B cell (primary cell): ENCODE measurements around the gene CD44.

Source experiments
- EZH2 ChIP-seq: IDR thresholded peaks from 2 replicates; pipeline ENCODE4 v1.6.1; 2012; ENCODE audit warnings: borderline replicate concordance, low read depth, mild to moderate bottlenecking, moderate library complexity, low read length; ENCODE audit not compliant: insufficient read depth, poor library complexity, severe bottlenecking
- TF ChIP-seq, protein P1 (sequence below): fragments of 200-600 bp; IDR thresholded peaks from one replicate; pipeline ENCODE4 v1.8.0; 2022; ENCODE audit warnings: antibody characterized with exemption, mild to moderate bottlenecking

DNA sequence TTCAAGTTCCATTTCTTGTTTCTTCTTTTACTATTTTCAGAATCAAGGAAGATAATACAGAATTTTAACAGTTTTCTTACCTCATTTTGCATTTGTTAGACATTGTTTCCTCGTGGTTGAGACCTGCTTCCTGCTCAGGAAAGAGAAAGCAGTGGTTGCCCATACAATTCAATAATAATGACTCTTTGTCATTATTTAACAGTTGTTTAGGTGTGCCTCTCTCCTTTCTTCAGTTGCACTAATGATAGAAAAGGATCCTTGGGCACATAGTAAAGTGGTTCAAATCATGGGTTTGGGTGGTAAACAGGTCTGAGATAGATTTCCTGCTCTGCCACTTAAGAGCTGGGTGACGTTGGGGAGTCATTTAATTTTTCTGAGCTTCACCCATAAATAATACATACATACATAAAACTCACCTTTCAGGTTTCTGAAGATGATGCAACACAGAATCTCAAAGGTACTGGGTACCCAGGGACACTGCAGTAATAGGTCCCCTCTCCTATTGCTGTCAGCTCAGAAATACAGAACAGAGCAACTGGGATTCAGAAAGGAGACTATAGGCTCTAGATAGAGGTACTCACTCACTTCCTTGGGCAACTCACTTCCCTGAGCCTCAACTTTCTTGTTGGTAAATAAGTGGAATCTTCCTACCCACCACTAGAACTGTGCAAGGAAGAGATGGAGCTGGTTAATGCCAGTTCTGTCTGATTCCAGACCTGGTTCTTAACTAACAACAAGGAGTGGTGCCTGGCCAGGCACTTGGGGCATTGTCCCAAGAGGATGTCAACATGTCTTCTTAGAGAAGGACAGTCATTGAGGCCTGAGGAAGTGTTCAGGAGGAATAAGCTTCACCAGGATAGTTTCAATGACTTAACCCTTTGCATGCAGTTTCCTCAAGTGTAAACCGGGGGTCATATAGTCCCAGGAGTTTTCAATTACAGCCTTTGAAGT, 34.9 kb downstream of the CD44 start:
- TF ChIP-seq, protein P1, sequence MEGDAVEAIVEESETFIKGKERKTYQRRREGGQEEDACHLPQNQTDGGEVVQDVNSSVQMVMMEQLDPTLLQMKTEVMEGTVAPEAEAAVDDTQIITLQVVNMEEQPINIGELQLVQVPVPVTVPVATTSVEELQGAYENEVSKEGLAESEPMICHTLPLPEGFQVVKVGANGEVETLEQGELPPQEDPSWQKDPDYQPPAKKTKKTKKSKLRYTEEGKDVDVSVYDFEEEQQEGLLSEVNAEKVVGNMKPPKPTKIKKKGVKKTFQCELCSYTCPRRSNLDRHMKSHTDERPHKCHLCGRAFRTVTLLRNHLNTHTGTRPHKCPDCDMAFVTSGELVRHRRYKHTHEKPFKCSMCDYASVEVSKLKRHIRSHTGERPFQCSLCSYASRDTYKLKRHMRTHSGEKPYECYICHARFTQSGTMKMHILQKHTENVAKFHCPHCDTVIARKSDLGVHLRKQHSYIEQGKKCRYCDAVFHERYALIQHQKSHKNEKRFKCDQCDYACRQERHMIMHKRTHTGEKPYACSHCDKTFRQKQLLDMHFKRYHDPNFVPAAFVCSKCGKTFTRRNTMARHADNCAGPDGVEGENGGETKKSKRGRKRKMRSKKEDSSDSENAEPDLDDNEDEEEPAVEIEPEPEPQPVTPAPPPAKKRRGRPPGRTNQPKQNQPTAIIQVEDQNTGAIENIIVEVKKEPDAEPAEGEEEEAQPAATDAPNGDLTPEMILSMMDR = no peak
- no peak for TF ChIP-seq EZH2
